Left lobe of liver (tissue), 2 donors: ENCODE data around the gene ABI3BP. TPM values are rescaled to one million over a fixed set of nuclear protein-coding genes. Genes with fewer than 3 reads are reported as not detected.

ENCODE experiments used
- ATAC-seq: fragments of 200-7000 bp; cut with Tn5 transposase; one replicate; pipeline ENCODE4 v1.9.1; 2020; ENCODE audit warnings: mild to moderate bottlenecking, moderate library complexity
- DNase-seq: peaks from one replicate; pipeline ENCODE4 v3.0.0-alpha.2; 2020; ENCODE audit warnings: low spot score
- total RNA-seq: library from RNA; stranded (reverse); gene quantifications from one replicate; pipeline ENCODE4 v1.2.1, GENCODE V29; 2021
- donor health status: DM: no; HTN: no; CAD: no; lungs with moderate emphysema.
- donor health status: DM: no; HTN: yes; CAD: no.

Gene ABI3BP
- total RNA-seq, 1 donor from 2014 or later = 2.6 TPM

DNA sequence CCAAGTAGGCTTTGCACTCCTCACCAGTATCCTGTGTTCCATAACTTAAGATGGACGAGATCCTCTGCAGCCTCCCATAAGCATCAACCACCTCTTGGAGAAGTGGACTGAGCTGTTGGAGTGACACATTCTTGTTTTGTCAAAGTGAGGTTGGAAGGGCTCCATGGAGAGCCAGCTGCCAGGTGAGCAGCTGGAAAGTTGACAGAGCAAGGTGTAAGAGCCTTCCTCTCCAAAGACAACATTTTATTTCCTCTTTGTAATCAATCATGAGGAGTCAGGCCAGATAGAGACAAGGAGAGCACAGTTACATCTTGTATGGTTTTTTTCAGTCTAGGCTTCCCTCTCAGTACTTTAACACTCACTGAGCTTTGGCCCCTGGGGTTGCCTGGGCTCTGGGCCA, 5.1 kb downstream of the ABI3BP start:
- ATAC-seq (no peak), DNase-seq (no peak)

DNA sequence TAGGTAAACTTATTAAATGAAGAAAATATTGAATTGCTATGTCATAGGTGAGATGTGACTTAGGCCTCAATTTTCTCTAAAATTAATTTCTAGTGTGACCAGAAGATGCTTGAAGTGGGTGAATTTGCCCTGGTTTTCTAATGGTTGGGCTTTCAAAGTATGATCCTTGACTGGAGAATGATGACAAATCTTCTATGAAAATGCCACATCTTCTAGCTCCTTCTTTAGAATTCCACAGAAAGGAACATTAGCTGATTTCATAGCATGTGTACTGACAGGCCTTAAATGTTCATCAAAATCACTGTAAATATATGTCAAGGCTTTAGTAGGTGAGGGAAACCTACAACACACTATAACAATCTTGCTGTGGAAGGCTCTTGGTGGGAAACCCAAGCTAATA, 8.9 kb downstream of the ABI3BP start:
- no peak for DNase-seq
- no peak for ATAC-seq

DNA sequence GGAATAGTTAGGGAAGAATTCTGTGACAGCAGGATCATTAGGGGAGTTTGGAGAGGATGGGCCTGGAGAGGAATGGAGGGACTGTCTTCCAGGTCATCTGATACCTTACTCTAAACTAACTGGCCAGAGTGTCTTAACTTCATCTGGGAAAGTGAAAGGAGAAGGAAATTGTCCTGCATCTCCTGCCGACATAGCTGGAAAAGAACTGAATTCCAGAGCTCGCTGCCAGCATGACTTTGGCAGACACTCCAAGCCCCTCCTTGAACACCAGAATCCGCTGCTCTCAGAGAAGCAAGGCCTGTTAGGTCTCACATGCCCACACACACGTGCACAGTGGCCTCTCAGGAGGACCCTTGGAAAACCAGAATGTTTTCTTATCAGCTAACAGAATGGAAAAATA, 10.5 kb downstream of the ABI3BP start:
- ATAC-seq (no peak), DNase-seq (no peak)

DNA sequence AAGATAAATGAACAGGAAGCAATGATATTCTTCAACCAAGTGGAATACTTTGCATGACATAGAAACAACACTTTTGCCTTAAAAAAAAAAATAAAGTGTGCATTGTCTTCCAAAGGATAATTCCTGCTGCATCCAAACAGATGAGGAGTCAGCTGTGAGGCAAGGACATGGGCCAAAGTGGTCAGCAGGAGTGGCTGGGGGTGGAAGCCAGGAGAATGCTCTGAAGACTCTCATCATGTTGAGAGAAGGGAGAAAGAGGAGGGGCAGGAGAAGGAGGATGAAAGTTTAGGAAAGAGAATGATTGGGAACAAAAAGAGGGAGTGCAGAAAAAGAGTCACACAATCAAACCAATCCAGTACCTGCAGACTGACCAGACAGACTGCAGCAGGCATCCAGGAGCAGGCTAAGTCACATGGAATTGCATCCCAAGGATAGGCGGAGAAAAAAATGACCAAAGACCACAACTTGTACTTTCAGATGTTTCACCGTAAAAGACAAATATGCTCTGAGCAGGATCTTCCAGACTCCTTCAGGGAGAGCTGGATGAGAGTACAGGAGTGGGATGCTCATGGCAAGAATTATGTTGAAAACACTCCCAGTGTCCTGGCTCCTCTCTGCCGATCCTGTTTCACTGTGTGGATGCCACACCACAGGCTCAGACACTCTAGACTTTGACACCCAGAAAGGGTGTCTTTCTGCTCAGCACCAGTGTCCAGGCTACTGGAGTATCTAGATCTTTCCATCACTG, 11.9 kb downstream of the ABI3BP start:
- ATAC-seq (no peak), DNase-seq (no peak)

DNA sequence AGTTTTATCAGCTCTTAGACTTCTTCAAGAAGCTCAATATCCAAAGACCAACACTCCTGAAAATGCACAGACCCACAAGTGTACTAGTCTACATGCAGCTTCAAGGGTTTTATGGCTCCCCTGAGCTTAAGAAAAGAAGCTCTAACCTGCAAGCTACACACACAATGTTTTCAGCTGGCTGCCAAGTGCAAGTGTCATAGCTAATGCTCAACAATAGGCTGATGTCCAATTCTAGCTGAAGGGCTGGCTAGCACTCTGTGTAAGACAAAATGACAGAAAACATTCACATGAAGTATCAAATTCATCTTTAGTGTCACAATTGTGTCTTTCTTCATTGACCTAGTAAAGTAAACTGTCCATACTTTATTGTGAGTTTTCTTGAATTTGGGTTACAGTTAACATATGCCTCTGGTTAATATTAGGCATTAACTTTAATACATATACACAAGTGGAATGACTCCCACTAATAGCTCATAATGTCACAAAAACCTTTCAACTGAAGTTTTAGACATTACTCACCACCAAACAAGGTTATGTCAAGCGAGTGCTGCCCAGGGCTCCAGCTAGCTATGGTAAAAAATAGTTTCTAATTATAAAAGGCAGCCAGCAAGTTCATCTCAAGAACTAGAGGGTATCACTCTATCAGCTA, 15.1 kb downstream of the ABI3BP start:
- ATAC-seq (no peak), DNase-seq (no peak)

DNA sequence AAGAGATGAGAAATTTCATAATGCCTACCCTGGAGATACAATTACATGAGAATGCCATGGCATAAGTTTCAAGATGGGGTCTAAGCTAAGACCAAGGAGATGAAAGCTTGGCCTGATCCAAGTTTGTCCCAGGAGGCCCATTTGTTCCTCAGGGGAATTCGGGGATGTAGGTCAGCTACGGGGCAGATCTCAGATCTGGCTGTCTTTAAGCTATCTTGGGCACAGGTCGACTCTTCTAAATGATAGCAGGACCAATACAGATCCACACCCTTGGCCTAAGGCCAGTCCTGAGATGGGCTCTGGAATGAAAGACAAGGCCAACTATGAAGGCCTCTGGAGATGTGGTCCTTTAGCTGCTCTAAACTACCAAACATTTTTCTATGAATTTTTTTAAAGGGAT, 16.6 kb downstream of the ABI3BP start:
- ATAC-seq (no peak), DNase-seq (no peak)

DNA sequence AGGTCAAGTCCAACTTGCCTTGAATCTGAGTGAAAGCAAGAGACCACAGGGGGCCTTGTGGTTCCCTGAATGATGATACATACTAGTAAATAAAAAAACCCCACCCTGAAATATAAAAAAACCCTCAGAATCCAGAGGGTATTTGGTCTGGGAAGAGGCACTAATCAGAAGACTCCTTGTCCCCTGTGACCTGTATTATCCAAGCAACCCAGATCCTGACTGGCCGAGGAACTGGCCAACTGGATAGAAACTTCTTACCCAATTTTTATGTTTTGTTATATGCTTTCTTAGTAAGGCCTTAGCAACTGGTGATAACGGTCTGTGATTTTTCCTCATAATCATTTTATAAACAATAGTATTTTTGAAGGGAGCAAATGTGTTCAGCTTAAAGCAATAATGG, 17.5 kb downstream of the ABI3BP start:
- DNase-seq (no peak), ATAC-seq (no peak)

DNA sequence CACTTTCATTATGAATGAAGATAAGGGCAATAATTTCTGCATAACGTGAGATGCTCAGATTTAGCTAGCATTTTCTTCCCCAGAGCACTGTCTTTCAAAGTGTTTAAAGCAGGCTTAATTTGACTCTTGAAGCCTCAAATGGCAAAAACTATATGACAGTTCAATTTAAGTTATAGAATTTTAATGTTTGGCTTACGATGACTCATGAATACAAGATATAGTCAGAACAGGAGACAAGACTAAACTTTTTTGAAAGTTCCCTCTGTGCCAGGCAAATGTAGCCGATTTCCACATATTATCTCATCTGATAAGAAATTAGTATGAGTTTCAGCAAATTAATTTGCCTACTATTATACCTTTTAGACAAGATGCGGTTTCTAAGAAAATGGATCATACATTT, 19.6 kb downstream of the ABI3BP start:
- no peak for ATAC-seq
- no peak for DNase-seq

DNA sequence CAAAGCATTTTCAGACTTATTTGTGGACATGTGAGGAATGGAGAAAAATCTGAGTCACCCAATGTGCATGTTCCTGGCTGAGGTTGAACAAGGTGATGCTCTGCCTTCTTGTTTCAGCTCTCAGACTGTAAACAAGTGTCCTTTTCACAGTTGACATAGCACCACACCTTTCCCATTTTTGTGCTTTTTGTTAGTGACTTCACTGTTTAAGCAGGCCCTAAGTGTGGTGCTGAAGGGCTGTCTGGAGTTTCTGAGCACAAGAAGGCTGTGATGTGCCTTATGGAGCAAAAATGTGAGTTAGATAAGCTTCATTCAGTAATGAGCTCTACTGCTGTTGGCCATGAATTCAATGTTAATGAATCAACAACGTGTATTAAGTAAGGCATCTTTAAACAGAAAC, 20.4 kb downstream of the ABI3BP start:
- ATAC-seq (no peak), DNase-seq (no peak)

DNA sequence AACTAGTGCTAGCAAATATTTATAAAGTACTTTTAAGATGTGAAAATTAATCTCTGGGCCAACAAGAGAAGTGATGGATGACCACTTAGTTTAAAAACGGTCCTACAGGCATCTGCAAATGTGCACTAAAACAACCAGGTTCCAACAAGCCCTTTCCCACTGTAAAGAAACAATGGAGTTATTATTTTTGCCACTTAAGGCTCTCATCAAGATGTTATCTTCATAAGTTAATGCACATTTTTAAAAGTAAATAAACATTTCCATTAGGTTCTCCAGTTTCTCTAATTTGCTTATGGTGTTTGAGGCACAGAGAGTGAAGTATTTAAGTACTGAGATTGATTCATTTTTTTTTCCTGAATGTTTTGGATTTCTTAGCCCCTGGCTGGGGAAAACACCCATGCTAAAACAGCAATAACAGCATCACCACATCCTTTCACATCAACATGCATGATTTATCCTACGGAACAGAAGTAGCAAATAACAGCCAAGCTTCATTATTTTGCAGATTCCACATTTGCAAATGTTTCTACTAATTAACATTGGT, 20.8 kb downstream of the ABI3BP start:
- DNase-seq (no peak), ATAC-seq (no peak)

DNA sequence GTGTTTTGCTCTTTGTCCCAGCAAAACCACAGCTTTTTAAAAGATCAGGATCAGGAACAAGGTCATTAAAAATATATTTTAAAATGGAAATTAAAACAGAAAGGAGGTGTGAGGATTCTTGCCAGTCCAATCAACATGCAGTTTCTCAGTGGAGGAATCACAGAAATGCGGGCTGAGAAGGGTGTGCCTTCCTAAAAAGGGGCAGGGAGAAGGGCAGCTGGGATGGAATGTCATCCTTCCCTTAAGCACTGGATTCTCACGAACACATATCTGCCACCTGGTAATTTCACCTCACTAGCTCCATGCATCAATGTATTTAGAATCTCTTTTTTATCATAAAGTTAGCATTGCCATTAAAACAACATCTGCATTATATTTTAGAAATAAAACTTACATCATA, 21.4 kb downstream of the ABI3BP start:
- ATAC-seq = no peak

DNA sequence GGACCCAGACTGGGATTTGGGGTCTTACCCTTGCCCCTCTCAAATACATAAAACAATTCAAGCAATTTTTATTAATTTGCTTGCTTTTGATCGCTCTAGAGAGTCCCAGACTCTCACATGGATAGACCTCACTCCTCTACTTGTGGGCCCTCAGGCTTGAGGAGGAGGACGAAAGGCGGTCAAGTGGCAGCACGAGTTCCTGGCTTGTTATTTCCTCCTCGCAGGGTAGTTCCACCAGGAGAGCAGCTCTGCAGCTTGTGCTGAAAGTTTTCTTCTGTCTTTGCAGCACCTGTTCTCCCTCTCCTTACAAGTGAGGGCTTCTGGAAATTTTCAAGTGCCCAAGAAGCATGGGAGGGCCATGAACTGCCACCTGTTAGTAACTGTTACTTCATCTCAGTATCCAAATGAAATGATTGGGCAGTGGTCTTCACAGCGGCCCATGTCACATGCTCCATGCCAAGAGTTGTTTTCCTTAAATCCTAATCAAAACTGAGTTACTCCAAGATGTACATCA, 22.7 kb downstream of the ABI3BP start:
- ATAC-seq = no peak

More for the DNA sequence above, 21.4 kb downstream of the ABI3BP start:
- DNase-seq = no peak

DNA sequence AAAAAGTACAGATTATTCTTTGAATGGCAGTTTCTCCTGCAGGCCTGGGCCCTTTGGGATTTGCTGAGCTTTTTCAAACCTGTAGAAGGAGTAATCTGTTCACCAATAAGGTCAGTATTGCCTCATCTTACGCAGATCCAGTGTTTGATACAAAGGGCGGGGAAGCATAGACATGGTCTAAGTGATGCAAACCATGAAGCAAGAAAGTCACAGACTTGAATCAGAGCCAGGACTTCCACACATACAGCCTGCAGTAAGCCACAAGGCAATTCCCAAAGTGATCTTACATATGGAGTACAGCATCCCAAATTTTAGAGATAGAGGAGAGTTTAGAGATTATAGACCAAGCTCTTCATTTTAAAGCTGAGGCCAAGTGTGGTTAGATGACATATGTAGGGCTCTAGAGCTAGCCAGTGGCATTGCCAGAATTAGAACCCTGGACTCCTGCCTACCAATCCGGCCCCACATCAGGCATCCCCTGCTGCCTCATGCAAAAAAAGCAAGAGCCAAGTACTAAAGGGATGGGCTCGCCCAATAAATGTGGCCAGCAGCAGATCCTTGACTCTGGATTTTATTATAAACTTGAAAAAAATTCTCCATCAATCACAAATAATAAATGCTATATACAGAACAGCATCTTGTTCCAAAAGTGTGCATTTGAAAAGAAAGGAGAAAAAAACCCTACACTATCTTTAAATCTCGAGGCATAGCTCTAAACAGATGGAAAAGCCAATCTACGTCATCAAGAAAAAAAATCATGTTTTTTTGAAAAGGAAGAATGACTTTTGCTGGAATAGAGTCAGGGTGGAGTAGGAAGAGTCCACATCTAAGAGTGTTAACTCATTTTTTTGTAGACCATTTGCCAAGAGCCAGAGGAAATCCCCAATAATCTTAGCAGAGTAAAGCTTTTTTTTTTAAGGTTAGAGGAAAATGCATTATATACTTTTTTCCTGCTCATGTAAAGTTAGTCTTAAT, 24.0 kb downstream of the ABI3BP start:
- DNase-seq = no peak
- ATAC-seq = no peak

More for the DNA sequence above, 22.7 kb downstream of the ABI3BP start:
- no peak for DNase-seq

DNA sequence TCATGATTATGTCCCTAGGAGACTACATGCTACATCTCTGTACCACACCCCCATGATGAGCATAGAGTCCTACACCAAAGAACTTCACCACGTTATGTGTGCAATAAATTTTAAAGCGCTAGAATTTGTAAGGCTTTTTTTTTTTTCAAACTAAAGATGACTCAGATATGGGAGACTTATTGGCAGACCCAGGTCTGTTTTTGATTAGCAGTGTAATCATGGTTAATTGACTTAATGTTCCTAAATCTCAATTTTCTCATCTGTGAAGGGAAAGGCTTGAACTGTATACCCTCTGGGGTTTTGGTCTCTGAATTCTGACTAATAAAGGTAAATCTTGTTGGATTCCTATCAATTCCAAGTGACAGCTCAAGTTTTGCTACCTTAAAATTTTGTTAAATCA, 26.4 kb downstream of the ABI3BP start:
- no peak for DNase-seq
- ATAC-seq = no peak

DNA sequence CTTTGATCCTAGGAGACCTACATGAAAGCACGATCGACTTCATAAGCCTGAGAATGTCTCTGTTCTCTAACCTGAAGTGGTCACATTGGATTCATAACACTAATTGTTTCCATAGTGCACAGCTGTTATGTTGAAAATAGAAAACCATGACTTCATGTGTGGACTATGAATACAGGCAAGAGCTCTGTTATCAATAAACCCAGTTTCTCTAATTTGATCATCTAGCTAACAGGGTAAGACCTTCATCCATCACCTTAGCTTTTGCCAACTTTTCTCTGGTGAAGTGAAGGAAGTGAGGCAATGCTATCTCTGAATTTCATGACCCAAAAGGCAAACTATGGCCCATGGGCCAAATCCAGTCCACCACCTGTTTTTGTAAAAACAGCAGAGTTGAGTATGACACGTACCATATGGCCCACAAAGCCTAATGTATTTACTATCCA, 27.2 kb downstream of the ABI3BP start:
- ATAC-seq (no peak), DNase-seq (no peak)

DNA sequence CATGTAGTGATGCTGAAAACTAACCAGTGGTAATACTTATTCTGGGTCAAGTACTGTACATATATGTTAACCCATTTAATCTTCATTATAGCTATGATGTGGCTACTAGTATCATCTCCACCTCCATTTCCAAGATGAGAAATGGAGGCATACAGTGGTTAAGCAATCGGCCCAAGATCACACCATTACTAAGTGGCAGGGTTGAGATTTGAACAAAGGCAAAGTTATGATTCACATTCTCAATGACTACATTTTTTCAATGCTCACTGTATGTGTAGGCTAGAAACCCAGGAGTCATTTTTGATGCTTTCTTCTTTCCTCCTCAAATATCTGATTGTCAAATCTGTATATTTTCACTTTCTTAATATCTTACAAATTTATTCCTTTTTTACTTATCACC, 30.2 kb downstream of the ABI3BP start:
- DNase-seq = no peak
- ATAC-seq = no peak

DNA sequence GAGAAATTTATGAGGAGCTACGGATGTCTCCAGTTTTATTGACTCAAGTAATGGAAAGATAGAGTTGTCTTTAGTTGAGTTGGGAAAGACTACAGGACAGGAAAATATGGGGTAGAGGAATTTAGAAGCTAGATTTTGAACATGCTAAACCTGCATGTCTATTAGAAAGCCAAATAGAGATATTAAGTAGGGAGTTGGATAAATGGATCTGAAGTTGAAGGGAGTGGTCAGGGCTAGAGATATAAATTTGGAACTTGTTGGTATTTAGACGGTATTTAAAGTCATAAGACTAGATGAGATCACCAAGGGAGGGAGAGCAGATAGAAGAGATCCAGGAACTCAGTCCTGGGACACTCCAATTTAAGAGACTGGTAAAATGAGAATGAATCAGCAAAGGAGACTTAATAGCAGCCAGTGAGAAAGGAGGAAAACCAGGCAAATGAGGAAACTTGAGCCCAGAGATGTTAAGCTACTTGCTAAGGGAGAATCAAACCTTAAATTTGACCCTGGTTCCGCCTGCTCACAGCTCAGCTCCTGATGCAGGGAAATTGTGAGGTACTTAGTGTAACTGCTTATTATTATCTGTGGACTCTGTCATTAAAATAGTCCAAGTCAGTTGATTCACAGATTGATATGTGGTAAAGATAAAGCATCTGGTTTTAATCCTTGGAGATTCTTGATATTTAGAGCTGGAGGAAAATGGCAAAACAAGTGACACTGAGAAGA, 35.8 kb downstream of the ABI3BP start:
- ATAC-seq (no peak), DNase-seq (no peak)

DNA sequence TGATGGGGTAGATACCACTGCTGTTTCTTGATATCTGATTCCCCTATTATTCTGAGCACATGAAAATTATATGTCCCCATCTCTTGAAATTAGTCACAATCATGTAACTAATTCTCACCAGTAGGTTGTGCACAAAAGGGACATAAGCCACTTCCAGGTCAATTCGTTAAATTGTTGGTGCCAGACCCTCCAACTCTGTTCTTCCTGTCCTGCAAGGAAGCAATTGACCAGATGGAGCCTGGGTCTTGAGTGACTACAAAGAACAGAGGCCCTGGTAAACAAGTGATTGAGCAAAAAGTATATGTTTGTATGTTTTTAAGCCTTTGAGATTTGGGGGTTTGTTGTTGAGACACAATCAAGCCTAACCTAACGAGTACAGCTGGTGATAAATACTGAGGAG, 36.9 kb downstream of the ABI3BP start:
- DNase-seq (no peak), ATAC-seq (no peak)

DNA sequence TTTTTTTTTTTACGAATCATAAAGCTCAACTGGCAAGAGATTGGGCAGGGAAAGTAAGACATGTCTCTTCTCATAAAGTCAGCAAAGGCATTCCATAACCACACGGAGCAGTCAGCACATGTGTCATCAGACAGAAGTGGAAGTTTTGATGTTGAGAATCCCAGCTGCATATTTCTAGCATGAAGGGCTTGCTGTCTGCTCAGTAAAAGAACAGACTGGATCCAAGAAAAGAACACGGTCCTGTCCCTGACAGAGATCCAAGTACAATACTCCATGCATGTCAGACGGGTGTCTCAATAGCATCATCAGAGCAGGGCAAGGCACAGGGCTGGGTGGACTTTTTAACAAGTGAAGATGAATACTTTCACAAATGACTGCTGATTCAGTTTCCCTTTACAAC, 38.2 kb downstream of the ABI3BP start:
- no peak for ATAC-seq
- DNase-seq = no peak

DNA sequence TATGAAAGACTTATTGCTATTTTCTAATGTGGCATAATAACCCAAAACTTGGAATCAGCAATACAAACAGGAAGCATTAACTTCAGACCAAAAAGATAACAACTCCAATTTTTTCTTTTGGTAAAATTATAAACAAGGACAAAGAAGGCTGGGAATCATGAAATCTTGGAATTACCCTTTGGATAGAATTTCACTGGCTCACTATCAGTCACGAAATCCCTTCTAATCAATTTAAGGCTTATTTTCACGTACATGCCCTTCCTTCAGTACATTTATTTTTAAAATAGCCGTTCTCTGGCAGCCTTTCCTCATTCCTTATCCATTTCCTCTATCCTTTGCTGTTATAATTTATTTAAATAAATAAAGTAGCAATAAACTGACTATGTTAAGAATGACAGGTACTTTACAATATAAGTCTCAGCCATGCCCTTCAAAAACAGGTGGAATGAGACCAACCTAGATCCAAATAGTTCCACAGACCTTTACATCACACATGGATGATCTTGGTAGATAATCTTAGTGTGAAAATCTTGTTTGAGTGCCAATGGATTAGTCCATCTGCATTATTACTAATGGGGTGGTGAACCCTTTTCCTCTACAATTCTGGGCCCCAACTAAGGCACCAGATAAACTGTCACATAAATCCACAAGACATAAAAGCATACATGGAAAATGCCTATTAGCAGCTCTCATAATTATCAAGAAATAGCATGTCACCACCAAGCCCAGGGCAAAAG, 38.9 kb downstream of the ABI3BP start:
- DNase-seq (no peak), ATAC-seq (no peak)
